Gastroesophageal sphincter (tissue), 2 donors: ENCODE measurements around the gene RNASE2.

Source experiments
- EP300 ChIP-seq: sonication (generic); formaldehyde crosslinking; IDR thresholded peaks from one replicate; pipeline ENCODE4 v1.6.1; 2017; ENCODE audit warnings: antibody characterized with exemption, mild to moderate bottlenecking
- POLR2A ChIP-seq, 2 donors: fragments of 450-650 bp; IDR thresholded peaks; one replicate each; pipeline ENCODE4 v1.6.1; 2017; ENCODE audit warnings: antibody characterized with exemption in 2 of 2, mild to moderate bottlenecking in 2 of 2, moderate library complexity in 1 of 2

- no peak for TF ChIP-seq POLR2A (IDR thresholded peaks at IDR 0.05)
- no peak for TF ChIP-seq EP300
Observed at GRCh38 chr14:20970983-20971704, 15.9 kb downstream of the RNASE2 start.
